ENCODE results near the gene ISM1.

The ISM1 gene

GRCh38 chr20:13317439-13317838 lies 96.4 kb downstream of the ISM1 start:
- DNase-seq, result no peak

GRCh38 chr20:13318871-13319521 lies 97.9 kb downstream of the ISM1 start:
- no peak for DNase-seq

GRCh38 chr20:13320702-13321101 lies 99.6 kb downstream of the ISM1 start:
- no peak for DNase-seq

- no peak for DNase-seq
Measured at GRCh38 chr20:13321416-13321815, 100.3 kb downstream of the ISM1 start.

GRCh38 chr20:13322198-13322597 lies 101.1 kb downstream of the ISM1 start:
- no peak for DNase-seq

DNA sequence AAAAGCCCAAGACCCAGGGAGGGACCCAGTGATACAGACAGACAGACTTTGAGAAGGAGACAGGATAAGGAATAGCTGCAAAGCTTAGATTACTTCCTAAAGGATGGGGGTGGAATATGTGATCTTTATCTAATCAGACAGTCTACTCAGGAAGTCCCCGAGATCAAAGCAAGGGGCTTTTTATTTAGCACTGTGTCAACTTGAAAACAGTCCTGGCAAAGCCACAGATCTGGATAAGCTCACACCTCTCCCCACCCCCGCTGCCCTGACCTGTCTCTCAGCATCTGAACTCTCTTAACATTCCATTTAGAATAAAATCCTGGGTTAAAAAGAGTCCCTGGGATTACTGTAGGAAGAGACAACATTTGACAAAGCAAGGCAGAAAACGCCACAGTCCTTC lies 101.5 kb downstream of the ISM1 start:
- DNase-seq, result no peak

- no peak for DNase-seq
Measured at GRCh38 chr20:13325033-13325432, 104.0 kb downstream of the ISM1 start.

DNA sequence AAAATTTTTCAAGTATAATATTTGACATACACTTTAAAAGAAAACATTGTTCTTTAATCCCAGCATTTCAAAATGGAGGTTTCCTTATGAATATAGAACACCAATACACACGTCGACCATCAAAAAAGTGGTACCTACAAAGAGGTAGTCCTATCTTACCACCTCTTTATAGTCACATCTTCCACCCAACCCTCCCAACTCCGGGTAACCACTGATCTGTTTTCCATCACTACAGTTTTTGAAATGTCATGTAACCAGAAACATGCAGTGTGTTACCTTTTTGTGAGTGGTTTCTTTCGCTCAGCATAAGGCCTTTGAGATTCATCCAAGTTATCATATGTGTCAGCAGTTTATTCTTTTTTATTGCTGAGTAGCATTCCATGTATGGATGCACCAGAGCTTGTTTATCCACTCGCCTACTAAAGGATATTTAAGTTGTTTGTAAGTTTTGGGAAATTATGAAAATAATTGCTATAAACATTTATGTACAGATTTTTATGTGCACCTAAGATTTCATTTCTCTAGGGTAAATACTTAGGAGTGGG lies 104.8 kb downstream of the ISM1 start:
- DNase-seq, result no peak

- DNase-seq, result no peak
Measured at GRCh38 chr20:13331536-13331935, 110.5 kb downstream of the ISM1 start.

DNA sequence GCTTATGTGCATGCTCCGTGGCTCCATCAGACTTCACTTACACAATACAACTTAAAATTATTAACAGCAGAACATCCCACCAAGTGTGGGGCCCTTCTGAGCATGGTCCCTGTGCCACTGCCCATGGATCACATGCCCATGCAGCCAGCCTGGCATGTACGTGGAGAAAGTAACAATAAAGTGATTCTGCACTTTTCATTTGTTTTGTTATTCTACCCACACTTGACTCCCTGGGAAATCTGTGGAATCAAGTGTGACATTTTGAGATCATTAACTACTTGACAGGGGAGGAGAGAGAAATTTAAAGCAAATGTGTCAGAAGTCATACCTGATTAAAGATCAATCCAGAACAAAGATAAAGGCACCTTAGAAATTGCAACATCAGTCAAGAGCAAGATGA lies 112.0 kb downstream of the ISM1 start:
- no peak for DNase-seq

- no peak for DNase-seq
Measured at GRCh38 chr20:13333793-13334192, 112.7 kb downstream of the ISM1 start.

GRCh38 chr20:13336308-13337089 lies 115.4 kb downstream of the ISM1 start:
- DNase-seq, result no peak

- DNase-seq, result no peak
Measured at GRCh38 chr20:13337090-13337784, 116.2 kb downstream of the ISM1 start.

DNA sequence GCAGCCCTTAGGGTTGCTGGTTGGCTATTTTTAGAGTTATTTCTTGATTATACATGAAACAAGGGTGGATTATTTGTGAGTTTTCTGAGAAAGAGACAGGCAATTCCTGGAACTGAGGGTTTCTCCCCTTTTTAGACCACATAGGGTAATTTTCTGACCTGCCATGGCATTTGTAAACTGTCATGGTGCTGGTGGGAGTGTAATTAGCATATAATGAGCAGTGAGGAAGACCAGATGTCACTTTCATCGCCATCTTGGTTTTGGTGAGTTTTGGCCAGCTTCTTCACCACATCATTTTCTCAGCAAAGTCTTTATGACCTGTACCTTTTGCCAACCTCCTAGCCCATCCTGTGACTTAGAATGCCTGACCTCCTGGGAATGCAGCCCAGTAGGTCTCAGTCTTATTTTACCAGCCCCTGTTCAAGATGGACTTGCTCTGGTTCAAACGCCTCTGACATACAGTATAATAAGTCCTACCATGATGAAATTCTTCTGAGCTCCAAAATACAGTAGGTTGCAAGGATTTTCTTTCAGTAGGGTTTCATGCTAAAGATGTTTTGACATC lies 117.1 kb downstream of the ISM1 start:
- no peak for DNase-seq

- no peak for DNase-seq
Measured at GRCh38 chr20:13338999-13339411, 117.9 kb downstream of the ISM1 start.

DNA sequence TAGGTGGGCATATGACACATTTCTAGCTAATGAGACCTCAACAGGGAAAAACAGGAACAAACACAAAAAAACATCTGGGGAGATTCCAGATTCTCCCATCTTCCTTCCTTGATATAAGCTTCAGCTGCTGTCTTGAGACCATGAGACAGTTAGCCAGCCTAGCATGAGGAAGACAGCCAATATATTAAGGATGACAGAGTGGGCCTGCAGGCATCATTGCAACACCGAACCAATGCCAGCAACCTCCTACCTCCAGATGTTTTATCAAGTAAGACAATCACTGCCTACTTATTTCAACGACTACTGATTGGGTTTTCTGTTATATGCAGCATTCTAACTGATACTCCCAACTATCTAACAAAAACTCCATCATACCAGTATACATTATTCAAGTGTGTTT lies 119.0 kb downstream of the ISM1 start:
- no peak for DNase-seq

DNA sequence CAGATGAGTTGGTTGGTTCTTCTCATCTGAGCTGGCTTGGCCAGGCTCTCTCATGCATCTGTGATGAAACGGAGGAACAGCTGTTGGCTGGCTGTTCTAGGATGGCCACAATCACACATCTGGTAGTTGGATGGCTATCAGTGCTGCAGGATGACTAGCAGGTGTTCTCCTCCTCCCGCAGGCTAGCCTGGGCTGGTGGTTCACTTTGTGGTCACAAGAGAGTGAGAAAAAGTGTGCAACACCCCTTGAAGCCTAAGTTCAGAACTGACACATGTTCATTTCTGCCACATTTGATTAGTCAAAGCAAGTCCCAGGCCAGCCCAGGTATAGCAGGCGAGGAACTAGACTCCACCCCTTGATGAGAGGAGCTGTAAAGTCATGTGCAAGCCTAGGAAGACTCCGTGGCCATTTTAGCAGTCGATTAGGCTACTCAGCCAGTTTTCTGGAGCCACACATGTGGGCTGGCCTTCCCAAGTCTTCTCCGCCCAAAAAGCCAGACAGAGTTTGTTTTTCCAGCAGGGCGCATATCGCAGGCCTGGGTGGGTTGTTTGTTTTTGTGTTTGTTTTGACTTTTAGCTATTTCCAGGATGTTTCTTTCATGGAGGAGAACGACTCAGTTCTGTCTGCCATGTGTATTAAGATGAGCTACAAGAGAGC lies 120.8 kb downstream of the ISM1 start:
- no peak for DNase-seq

DNA sequence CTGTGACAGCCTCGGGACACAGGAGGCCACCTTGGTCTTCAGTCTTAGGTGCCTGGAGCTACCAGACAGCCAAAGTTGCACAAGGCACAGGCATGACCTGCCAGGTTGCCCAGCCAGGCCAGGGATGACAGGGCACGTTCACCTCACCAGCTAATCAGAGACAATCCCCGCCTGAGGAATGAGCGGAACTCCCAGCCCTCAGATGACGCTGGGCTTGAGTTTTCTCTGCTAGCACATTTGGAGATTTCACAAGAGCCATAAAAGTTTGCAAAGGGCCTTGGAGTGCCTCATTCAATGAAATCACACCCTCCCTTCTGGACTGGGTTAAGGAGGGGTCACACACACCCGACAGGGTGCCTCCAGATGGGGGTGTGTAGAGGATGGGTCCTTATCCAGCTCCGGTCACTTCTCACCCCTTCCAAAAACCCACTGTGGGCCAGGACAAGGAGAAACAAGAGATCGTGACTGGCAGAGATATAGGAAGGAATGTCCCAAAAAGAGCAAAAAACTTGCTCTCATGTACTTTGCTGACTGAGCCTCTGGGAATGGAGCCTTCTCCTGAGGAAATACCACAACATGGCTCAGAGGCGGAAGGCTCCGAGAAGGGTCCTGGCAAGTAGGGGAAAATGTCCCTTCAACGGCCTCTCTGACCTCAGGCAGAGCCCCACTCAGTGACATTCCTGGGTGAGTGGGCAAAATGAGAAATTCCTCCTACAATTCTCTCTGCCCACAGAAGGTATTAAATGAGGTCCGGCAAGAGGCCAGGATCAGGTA lies 121.6 kb downstream of the ISM1 start:
- no peak for DNase-seq

GRCh38 chr20:13344671-13345070 lies 123.6 kb downstream of the ISM1 start:
- DNase-seq, result no peak

DNA sequence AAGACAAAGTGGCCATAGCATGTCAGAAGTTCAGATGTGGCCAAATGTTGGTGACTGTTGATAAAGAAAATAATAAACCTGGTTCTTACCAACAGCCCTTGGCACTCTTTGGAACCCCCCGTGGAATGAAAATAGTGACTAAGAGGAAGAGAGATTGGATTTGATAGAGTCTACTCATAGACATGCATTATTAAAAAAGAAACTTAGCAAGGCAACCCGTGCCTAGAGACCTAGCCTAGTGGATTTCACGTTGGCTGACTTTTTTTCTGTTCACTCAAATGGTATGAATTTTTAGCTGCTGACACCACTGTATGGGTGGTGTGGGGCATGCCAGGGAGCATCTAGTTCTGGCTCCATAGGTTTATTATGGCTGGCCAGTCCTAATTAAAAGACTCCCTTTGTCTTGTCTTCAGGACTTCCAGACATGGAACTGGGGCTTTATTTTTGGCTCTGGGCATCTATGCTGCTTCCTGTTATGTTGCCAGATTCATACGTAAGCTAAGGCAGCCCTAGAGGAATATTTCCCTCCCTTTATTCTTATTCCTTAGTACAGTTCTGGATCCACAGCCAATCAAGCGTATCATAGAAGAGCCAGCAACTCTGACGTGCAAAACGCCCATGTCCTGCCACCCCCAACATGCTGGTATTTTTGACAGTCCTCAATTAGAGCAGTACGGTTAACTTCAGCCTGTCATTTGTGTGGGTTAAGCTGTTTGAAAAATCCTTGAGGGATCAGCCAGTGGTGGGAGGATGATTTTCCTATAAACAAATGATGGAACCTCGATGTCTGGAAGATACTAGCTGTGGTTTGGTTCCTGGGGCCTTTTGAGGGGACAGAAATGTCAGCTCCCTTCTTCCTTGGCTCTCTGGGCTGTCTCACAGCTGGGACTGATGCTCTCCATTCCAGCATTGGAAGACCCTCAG lies 127.5 kb downstream of the ISM1 start:
- no peak for DNase-seq

GRCh38 chr20:13349235-13349604 lies 128.1 kb downstream of the ISM1 start:
- no peak for DNase-seq
